Measurements from ENCODE around the gene HOXC4. TPM values are rescaled to one million over a fixed set of nuclear protein-coding genes. Genes with fewer than 3 reads are reported as not detected.
A peak's percentile ranks its signal among the peaks of the same experiment; 100 is the strongest.

HOXC4 gene
- total RNA-seq, 1 experiment from 2014 or later, result 4.1 TPM

GRCh38 chr12:54056110-54056509 is 2.5 kb downstream of the HOXC4 start:
- DNase-seq, result no peak
- H3K9me3 ChIP-seq, result no peaks in the 10 kb centered on the region
- TF ChIP-seq CTCF (IDR thresholded peaks at IDR 0.05; ENCODE audit: insufficient read depth in 1 of 2, low read depth in 1 of 2, low read length in 1 of 2, severe bottlenecking in 1 of 2, unreplicated experiment in 1 of 2), result no peak
- Mint-ChIP-seq H3K36me3 (ENCODE audit: insufficient read depth, unreplicated experiment) (peaks cover 6% of the 10 kb centered on the region), H3K4me1 (ENCODE audit: low read depth, unreplicated experiment) (peaks cover 20% of the 10 kb centered on the region), H3K27ac (ENCODE audit: unreplicated experiment) (peak overlapping the region; percentile 14), H3K27me3 (ENCODE audit: insufficient read depth, unreplicated experiment) (no peaks in the 10 kb centered on the region), H3K9me3 (ENCODE audit: unreplicated experiment) (no peaks in the 10 kb centered on the region), H3K4me3 (ENCODE audit: unreplicated experiment) (no peak overlapping the region)
- no peak overlapping the region for H3K4me3 ChIP-seq (ENCODE audit: low read depth, low read length)
- H3K4me1 ChIP-seq, result peaks cover 16% of the 10 kb centered on the region
- intact Hi-C loops (cut with micrococcal nuclease; ENCODE audit: unreplicated experiment), result no loop called here
- no peaks in the 10 kb centered on the region for H3K36me3 ChIP-seq (ENCODE audit: control insufficient read depth, insufficient read depth, low read length)
- POLR2A ChIA-PET, result no interaction called here
- no peaks in the 10 kb centered on the region for H3K27me3 ChIP-seq (replicated peaks; ENCODE audit: control insufficient read depth, insufficient read depth, low read length)
- BruUV-seq (replicated peaks), result no TSS peak
- CTCF ChIA-PET, result interaction anchor here (0.5 to 1.4 kb wide), 3 partner anchors 79 to 153 kb away, joined by 3 to 6 read pairs (median 3); no protein-coding TSS in a partner anchor

- Histone ChIP-seq H3K4me1 (peaks cover 27% of the 10 kb centered on the region), H3K4me3 (ENCODE audit: low read depth, low read length) (no peak overlapping the region), H3K27me3 (replicated peaks; ENCODE audit: control insufficient read depth, insufficient read depth, low read length) (no peaks in the 10 kb centered on the region), H3K9me3 (no peaks in the 10 kb centered on the region), H3K36me3 (ENCODE audit: control insufficient read depth, insufficient read depth, low read length) (no peaks in the 10 kb centered on the region)
- TF ChIP-seq CTCF (IDR thresholded peaks at IDR 0.05; ENCODE audit: insufficient read depth in 1 of 2, low read depth in 1 of 2, low read length in 1 of 2, severe bottlenecking in 1 of 2, unreplicated experiment in 1 of 2), result no peak
- no peak for DNase-seq
- BruUV-seq (replicated peaks), result no TSS peak
- Mint-ChIP-seq H3K27me3 (ENCODE audit: insufficient read depth, unreplicated experiment) (no peaks in the 10 kb centered on the region), H3K27ac (ENCODE audit: unreplicated experiment) (no peak overlapping the region), H3K4me1 (ENCODE audit: low read depth, unreplicated experiment) (peaks cover 35% of the 10 kb centered on the region), H3K9me3 (ENCODE audit: unreplicated experiment) (no peaks in the 10 kb centered on the region), H3K36me3 (ENCODE audit: insufficient read depth, unreplicated experiment) (peaks cover 6% of the 10 kb centered on the region), H3K4me3 (ENCODE audit: unreplicated experiment) (no peak overlapping the region)
- POLR2A ChIA-PET, result no interaction called here
- intact Hi-C loops (cut with micrococcal nuclease; ENCODE audit: unreplicated experiment), result no loop called here
- CTCF ChIA-PET, result interaction anchor here (0.9 kb wide), 1 partner anchor 150 kb away, joined by 7 read pairs; no protein-coding TSS in a partner anchor
Measured at GRCh38 chr12:54058128-54058768, 4.6 kb downstream of the HOXC4 start.

GRCh38 chr12:54059668-54060067 is 6.0 kb downstream of the HOXC4 start:
- DNase-seq, result no peak
- TF ChIP-seq CTCF (IDR thresholded peaks at IDR 0.05; ENCODE audit: insufficient read depth in 1 of 2, low read depth in 1 of 2, low read length in 1 of 2, severe bottlenecking in 1 of 2, unreplicated experiment in 1 of 2), result no peak
- intact Hi-C loops (cut with micrococcal nuclease; ENCODE audit: unreplicated experiment), result no loop called here
- no peaks in the 10 kb centered on the region for H3K27me3 Mint-ChIP-seq (ENCODE audit: insufficient read depth, unreplicated experiment)
- H3K4me1 ChIP-seq, result peaks cover 27% of the 10 kb centered on the region
- H3K36me3 ChIP-seq (ENCODE audit: control insufficient read depth, insufficient read depth, low read length), result no peaks in the 10 kb centered on the region
- ChIA-PET CTCF (interaction anchor here (0.8 to 0.9 kb wide), 2 partner anchors 27 to 132 kb away, joined by 3 read pairs; no protein-coding TSS in a partner anchor), POLR2A (no interaction called here)
- no peak overlapping the region for H3K4me3 Mint-ChIP-seq (ENCODE audit: unreplicated experiment)
- H3K36me3 Mint-ChIP-seq (ENCODE audit: insufficient read depth, unreplicated experiment), result peaks cover 6% of the 10 kb centered on the region
- H3K9me3 ChIP-seq, result no peaks in the 10 kb centered on the region
- no TSS peak for BruUV-seq (replicated peaks)
- H3K27ac Mint-ChIP-seq (ENCODE audit: unreplicated experiment), result no peak overlapping the region
- peaks cover 35% of the 10 kb centered on the region for H3K4me1 Mint-ChIP-seq (ENCODE audit: low read depth, unreplicated experiment)
- H3K27me3 ChIP-seq (replicated peaks; ENCODE audit: control insufficient read depth, insufficient read depth, low read length), result no peaks in the 10 kb centered on the region
- no peak overlapping the region for H3K4me3 ChIP-seq (ENCODE audit: low read depth, low read length)
- H3K9me3 Mint-ChIP-seq (ENCODE audit: unreplicated experiment), result no peaks in the 10 kb centered on the region
